ENCODE data around the gene SFT2D3.

- TF ChIP-seq CTCF (IDR thresholded peaks at IDR 0.05) (no peak), POLR2A (IDR thresholded peaks at IDR 0.05) (no peak)
These were observed 44.1 kb upstream of the SFT2D3 start for GRCh38 chr2:127657232-127657595.

Measured in body of pancreas (tissue), 4 donors.